ENCODE results near the gene GRIK3.

DNA sequence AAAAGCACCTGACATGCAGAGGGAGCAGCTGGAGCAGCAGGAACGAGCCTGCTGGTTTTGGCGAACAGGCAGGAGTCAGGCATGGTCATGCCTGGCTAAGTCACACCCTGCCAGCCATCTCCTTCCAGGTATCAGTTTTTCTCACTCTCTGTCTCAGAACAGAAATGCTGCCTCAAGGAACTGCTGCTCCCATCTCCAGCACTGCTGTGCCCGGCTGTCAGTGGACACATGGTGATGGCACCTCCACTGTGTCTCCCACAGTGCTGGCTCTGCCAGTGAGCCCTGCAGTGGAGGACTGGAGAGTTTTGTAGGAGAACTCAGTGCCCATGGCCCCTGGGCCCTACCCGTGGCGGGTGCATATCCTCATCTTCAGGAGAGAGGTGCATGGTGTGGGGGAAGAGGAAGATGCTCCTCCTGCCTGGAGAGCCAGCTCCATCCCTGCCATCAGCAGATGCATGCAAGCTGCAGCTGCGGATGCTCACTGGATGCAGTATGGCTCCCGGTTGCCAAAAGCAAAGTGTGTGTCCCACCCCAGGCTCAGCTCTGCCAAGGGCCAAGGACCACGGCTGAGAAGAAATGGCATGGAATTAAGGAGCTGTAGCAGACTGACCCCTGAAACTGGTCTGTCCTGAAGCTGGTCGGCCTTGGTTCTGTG is 114.7 kb downstream of the GRIK3 start:
- TF ChIP-seq, protein P1, sequence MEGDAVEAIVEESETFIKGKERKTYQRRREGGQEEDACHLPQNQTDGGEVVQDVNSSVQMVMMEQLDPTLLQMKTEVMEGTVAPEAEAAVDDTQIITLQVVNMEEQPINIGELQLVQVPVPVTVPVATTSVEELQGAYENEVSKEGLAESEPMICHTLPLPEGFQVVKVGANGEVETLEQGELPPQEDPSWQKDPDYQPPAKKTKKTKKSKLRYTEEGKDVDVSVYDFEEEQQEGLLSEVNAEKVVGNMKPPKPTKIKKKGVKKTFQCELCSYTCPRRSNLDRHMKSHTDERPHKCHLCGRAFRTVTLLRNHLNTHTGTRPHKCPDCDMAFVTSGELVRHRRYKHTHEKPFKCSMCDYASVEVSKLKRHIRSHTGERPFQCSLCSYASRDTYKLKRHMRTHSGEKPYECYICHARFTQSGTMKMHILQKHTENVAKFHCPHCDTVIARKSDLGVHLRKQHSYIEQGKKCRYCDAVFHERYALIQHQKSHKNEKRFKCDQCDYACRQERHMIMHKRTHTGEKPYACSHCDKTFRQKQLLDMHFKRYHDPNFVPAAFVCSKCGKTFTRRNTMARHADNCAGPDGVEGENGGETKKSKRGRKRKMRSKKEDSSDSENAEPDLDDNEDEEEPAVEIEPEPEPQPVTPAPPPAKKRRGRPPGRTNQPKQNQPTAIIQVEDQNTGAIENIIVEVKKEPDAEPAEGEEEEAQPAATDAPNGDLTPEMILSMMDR (IDR thresholded peaks at IDR 0.05) = no peak
- no peak for TF ChIP-seq POLR2A (IDR thresholded peaks at IDR 0.05)

All from right lobe of liver (tissue), 4 donors.